ENCODE data around the gene RBM12. TPM values are rescaled to one million over a fixed set of nuclear protein-coding genes. Genes with fewer than 3 reads are reported as not detected.

Gene RBM12
- total RNA-seq, 3 donors from 2014 or later = 68.3 to 72.5 (median 70.6) TPM

- intact Hi-C loops (cut with DNase I, micrococcal nuclease) = no loop called here
- Histone ChIP-seq H3K4me3 (no peak overlapping the region), H3K4me1 (ENCODE audit: low read depth) (no peaks in the 10 kb centered on the region), H3K9me3 (no peaks in the 10 kb centered on the region), H3K36me3 (ENCODE audit: low read depth) (no peaks in the 10 kb centered on the region)
- ATAC-seq (no peak), DNase-seq (no peak)
- no peak for TF ChIP-seq CTCF (IDR thresholded peaks at IDR 0.05)
These were observed 19.9 kb downstream of the RBM12 start for GRCh38 chr20:35644806-35645205.

GRCh38 chr20:35643045-35643444 is 21.7 kb downstream of the RBM12 start:
- Histone ChIP-seq H3K9me3 (no peaks in the 10 kb centered on the region), H3K36me3 (ENCODE audit: low read depth) (no peaks in the 10 kb centered on the region), H3K4me1 (ENCODE audit: low read depth) (peaks cover 2% of the 10 kb centered on the region), H3K4me3 (no peak overlapping the region)
- intact Hi-C loops (cut with DNase I, micrococcal nuclease) = no loop called here
- DNase-seq (no peak), ATAC-seq (no peak)
- no peak for TF ChIP-seq CTCF (IDR thresholded peaks at IDR 0.05)

GRCh38 chr20:35641743-35642142 is 23.0 kb downstream of the RBM12 start:
- Histone ChIP-seq H3K36me3 (ENCODE audit: low read depth) (no peaks in the 10 kb centered on the region), H3K4me1 (ENCODE audit: low read depth) (peaks cover 2% of the 10 kb centered on the region), H3K4me3 (no peak overlapping the region), H3K9me3 (no peaks in the 10 kb centered on the region)
- no peak for ATAC-seq
- intact Hi-C loops (cut with DNase I, micrococcal nuclease) = no loop called here
- no peak for TF ChIP-seq CTCF (IDR thresholded peaks at IDR 0.05)
- DNase-seq = no peak

- DNase-seq = no peak
- no peak for TF ChIP-seq CTCF (IDR thresholded peaks at IDR 0.05)
- no peaks in the 10 kb centered on the region for H3K9me3 ChIP-seq
- intact Hi-C loops (cut with DNase I, micrococcal nuclease) = no loop called here
- peaks cover 2% of the 10 kb centered on the region for H3K4me1 ChIP-seq (ENCODE audit: low read depth)
- H3K4me3 ChIP-seq = no peak overlapping the region
- ATAC-seq = no peak
- no peaks in the 10 kb centered on the region for H3K36me3 ChIP-seq (ENCODE audit: low read depth)
These were observed 24.0 kb downstream of the RBM12 start for GRCh38 chr20:35640724-35641123.

- peaks cover 2% of the 10 kb centered on the region for H3K4me1 ChIP-seq (ENCODE audit: low read depth)
- H3K9me3 ChIP-seq = no peaks in the 10 kb centered on the region
- TF ChIP-seq CTCF (IDR thresholded peaks at IDR 0.05) = no peak
- no peak overlapping the region for H3K4me3 ChIP-seq
- no peaks in the 10 kb centered on the region for H3K36me3 ChIP-seq (ENCODE audit: low read depth)
- ATAC-seq = no peak
- DNase-seq = no peak
- intact Hi-C loops (cut with DNase I, micrococcal nuclease) = no loop called here
These were observed 25.9 kb downstream of the RBM12 start for GRCh38 chr20:35638751-35639150.

- Histone ChIP-seq H3K36me3 (ENCODE audit: low read depth) (no peaks in the 10 kb centered on the region), H3K4me1 (ENCODE audit: low read depth) (peaks cover 2% of the 10 kb centered on the region), H3K4me3 (no peak overlapping the region), H3K9me3 (no peaks in the 10 kb centered on the region)
- intact Hi-C loops (cut with DNase I, micrococcal nuclease) = no loop called here
- DNase-seq = no peak
- no peak for TF ChIP-seq CTCF (IDR thresholded peaks at IDR 0.05)
- no peak for ATAC-seq
These were observed 27.4 kb downstream of the RBM12 start for GRCh38 chr20:35637276-35637675.

All from mucosa of descending colon (tissue), 3 donors.